C4-2B (cell line): ENCODE data around the gene PODXL.

Source experiments
- H3K27ac ChIP-seq: fragments of 450-650 bp; 2 replicates; pipeline ENCODE4 v1.5.1; 2017
- ZFX ChIP-seq: fragments of 450-650 bp; IDR thresholded peaks from 2 replicates; pipeline ENCODE4 v1.6.1; 2017
- TF ChIP-seq, protein P1 (sequence below): fragments of 450-650 bp; conservative IDR thresholded peaks from 2 replicates; pipeline ENCODE4 v1.5.1; 2017; ENCODE audit warnings: mild to moderate bottlenecking

PODXL gene

DNA sequence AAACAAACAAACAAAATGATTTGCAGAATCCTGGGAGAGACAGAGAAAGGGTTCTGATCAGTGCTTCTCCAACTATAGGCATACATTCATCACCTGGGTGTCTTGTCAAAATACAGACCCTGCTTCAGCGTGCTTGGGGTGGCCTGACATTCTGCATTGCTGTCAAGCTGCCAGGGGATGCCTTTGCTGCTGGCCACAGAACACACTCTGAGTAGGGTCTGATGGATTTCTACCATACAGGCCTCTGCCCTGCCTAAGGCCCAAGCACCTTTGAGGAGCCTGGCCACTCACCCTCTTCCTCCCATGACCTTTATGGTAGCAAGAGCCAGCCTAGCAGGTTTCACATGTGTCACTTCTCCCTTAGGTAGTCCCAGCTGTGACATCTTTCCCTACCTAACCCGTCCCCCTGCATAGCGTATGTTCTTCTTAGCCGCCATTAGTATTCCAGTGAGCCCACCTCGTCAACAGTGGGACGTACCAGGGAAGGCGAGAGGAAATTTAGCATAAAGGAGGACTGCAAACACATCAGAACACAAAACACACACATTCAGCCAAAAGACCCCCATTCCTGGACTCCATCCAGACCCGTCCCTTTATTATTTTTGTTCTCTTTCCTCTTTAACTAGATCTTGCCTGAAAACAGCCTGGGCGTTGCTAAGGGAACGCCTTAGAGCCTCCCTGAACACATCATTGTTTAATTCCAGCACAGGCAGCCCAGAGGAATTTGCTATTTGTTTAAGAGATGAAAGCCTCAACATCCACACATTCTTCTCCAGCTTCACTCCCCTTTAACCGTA, 43.9 kb upstream of the PODXL start:
- TF ChIP-seq, protein P1, sequence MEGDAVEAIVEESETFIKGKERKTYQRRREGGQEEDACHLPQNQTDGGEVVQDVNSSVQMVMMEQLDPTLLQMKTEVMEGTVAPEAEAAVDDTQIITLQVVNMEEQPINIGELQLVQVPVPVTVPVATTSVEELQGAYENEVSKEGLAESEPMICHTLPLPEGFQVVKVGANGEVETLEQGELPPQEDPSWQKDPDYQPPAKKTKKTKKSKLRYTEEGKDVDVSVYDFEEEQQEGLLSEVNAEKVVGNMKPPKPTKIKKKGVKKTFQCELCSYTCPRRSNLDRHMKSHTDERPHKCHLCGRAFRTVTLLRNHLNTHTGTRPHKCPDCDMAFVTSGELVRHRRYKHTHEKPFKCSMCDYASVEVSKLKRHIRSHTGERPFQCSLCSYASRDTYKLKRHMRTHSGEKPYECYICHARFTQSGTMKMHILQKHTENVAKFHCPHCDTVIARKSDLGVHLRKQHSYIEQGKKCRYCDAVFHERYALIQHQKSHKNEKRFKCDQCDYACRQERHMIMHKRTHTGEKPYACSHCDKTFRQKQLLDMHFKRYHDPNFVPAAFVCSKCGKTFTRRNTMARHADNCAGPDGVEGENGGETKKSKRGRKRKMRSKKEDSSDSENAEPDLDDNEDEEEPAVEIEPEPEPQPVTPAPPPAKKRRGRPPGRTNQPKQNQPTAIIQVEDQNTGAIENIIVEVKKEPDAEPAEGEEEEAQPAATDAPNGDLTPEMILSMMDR, result no peak
- no peak for TF ChIP-seq ZFX
- H3K27ac ChIP-seq, result no peak overlapping the region

- no peak for TF ChIP-seq ZFX
- TF ChIP-seq, protein P1, result no peak
- H3K27ac ChIP-seq, result no peak overlapping the region
Measured at GRCh38 chr7:131596785-131597184, 40.4 kb upstream of the PODXL start.

DNA sequence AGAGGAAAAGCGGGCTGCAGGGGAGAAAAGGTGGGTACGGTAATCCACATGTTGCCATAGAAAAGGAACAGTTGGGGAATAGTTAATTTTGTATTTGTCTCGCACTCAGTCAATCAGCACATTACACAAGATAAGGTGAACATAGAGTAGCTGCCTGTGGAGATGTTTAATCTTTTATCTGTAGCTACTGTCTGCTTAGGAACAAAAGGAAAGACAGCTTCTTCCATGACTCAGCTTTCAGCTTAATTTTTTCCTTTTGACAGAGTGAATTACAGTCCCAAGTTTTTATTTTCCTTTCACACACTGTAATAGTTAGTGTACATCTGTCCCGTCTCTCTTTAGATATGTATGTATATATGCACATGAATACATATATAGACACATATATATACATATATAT, 39.3 kb upstream of the PODXL start:
- no peak overlapping the region for H3K27ac ChIP-seq
- TF ChIP-seq, protein P1, result no peak
- TF ChIP-seq ZFX, result no peak

DNA sequence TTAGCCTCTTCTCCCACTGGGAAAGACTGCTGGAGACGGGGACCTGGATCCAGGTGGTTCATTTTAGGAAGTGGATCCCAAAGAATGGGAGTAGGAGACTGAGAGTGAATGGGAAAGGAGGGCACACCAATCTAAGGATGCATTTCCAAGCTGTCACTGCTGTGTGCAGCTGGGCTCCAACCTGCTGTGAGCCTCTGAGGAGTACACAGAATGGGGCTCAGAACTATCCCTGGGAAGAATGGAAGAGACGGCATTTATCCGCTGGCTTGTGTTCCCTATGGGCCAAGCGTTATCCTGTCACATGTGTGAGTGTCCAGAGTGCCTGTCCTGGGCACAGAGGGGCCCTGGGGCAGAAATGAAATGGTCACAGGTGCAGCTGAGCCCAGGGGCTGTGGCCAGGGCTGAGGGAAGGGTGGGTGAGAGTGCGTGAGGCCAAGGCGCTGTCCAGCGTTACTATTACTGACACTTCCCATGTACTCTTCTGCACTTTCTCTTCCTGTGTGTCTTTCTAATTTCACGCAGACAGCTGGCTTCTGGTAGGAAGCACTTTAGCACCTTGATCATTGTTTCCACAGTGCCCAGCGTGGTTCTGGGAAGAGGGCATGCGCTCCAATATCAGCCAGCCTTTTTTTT, 35.4 kb upstream of the PODXL start:
- H3K27ac ChIP-seq, result no peak overlapping the region
- TF ChIP-seq, protein P1, result no peak
- no peak for TF ChIP-seq ZFX

- no peak overlapping the region for H3K27ac ChIP-seq
- TF ChIP-seq ZFX, result no peak
- TF ChIP-seq, protein P1, result no peak
Measured at GRCh38 chr7:131587315-131587923, 31.0 kb upstream of the PODXL start.

- TF ChIP-seq ZFX, result no peak
- TF ChIP-seq, protein P1, result no peak
- H3K27ac ChIP-seq, result no peak overlapping the region
Measured at GRCh38 chr7:131586759-131587158, 30.3 kb upstream of the PODXL start.

GRCh38 chr7:131586259-131586658, 29.8 kb upstream of the PODXL start:
- no peak overlapping the region for H3K27ac ChIP-seq
- no peak for TF ChIP-seq ZFX
- TF ChIP-seq, protein P1, result no peak
